ENCODE data around the gene ZIC1. TPM values are rescaled to one million over a fixed set of nuclear protein-coding genes. Genes with fewer than 3 reads are reported as not detected.

Gene ZIC1
- total and polyA plus RNA-seq, 8 donors = 0.03 to 0.55 TPM; not detected in 6

DNA sequence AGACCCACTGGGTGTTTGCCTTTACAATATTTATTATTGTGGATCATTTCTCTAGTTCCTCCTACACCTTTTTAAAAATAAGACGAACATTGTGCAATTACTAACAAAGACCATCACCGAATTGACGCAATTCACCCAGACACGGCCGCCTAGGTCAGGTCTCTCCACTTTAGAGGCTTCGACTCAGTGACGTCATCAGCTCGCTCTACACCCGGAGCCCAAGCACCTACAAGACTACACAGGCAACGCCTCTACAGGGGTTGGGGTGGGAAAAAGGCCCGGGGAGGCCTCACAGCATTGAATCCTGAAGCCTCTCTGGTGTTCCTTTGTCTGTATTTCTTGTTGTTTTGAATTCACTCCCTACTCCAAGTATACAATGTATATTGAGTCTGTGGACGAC is 19.4 kb upstream of the ZIC1 start:
- no peak for DNase-seq
- H3K36me3 ChIP-seq = no peaks in the 10 kb centered on the region
- no peak for ATAC-seq
- intact Hi-C loops (cut with DNase I) = no loop called here
- H3K27ac ChIP-seq = no peak overlapping the region
- no peak overlapping the region for H3K4me3 ChIP-seq
- H3K27me3 ChIP-seq = peaks cover 100% of the 10 kb centered on the region in 2 donors
- peaks cover 4 to 7% of the 10 kb centered on the region in 2 donors for H3K4me1 ChIP-seq
- H3K9me3 ChIP-seq = no peaks in the 10 kb centered on the region
- TF ChIP-seq, protein P1, sequence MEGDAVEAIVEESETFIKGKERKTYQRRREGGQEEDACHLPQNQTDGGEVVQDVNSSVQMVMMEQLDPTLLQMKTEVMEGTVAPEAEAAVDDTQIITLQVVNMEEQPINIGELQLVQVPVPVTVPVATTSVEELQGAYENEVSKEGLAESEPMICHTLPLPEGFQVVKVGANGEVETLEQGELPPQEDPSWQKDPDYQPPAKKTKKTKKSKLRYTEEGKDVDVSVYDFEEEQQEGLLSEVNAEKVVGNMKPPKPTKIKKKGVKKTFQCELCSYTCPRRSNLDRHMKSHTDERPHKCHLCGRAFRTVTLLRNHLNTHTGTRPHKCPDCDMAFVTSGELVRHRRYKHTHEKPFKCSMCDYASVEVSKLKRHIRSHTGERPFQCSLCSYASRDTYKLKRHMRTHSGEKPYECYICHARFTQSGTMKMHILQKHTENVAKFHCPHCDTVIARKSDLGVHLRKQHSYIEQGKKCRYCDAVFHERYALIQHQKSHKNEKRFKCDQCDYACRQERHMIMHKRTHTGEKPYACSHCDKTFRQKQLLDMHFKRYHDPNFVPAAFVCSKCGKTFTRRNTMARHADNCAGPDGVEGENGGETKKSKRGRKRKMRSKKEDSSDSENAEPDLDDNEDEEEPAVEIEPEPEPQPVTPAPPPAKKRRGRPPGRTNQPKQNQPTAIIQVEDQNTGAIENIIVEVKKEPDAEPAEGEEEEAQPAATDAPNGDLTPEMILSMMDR (IDR thresholded peaks at IDR 0.05) = no peak

GRCh38 chr3:147390589-147391569 is 18.3 kb upstream of the ZIC1 start:
- H3K4me3 ChIP-seq = no peak overlapping the region
- intact Hi-C loops (cut with DNase I) = no loop called here
- TF ChIP-seq, protein P1 (IDR thresholded peaks at IDR 0.05) = no peak
- no peaks in the 10 kb centered on the region for H3K9me3 ChIP-seq
- H3K27me3 ChIP-seq = peaks cover 100% of the 10 kb centered on the region in 2 donors
- no peaks in the 10 kb centered on the region for H3K36me3 ChIP-seq
- ATAC-seq (no peak), DNase-seq (peak in 1 of 4 donors; percentile 66)
- no peak overlapping the region for H3K27ac ChIP-seq
- peaks cover 4 to 7% of the 10 kb centered on the region in 2 donors for H3K4me1 ChIP-seq

- Histone ChIP-seq H3K36me3 (no peaks in the 10 kb centered on the region), H3K27ac (no peak overlapping the region), H3K4me1 (peaks cover 4 to 7% of the 10 kb centered on the region in 2 donors), H3K9me3 (no peaks in the 10 kb centered on the region), H3K27me3 (peaks cover 100% of the 10 kb centered on the region in 2 donors), H3K4me3 (no peak overlapping the region)
- intact Hi-C loops (cut with DNase I) = no loop called here
- TF ChIP-seq, protein P1 (IDR thresholded peaks at IDR 0.05) = no peak
- DNase-seq (peak in 1 of 4 donors; percentile 65), ATAC-seq (no peak)
Measured at GRCh38 chr3:147391781-147392624, 17.2 kb upstream of the ZIC1 start.

- H3K27ac ChIP-seq = no peak overlapping the region
- DNase-seq (no peak), ATAC-seq (no peak)
- peaks cover 100% of the 10 kb centered on the region in 2 donors for H3K27me3 ChIP-seq
- TF ChIP-seq, protein P1 (IDR thresholded peaks at IDR 0.05) = no peak
- peaks cover 4 to 7% of the 10 kb centered on the region in 2 donors for H3K4me1 ChIP-seq
- H3K4me3 ChIP-seq = no peak overlapping the region
- no peaks in the 10 kb centered on the region for H3K36me3 ChIP-seq
- no peaks in the 10 kb centered on the region for H3K9me3 ChIP-seq
- intact Hi-C loops (cut with DNase I) = no loop called here
Measured at GRCh38 chr3:147392625-147392946, 16.6 kb upstream of the ZIC1 start.
